Ishikawa (cell line): ENCODE results near the gene RASA2.

Source experiments
- CEBPB ChIP-seq: IDR thresholded peaks from 2 replicates; pipeline ENCODE4 v1.6.1; 2012
- EGR1 ChIP-seq: IDR thresholded peaks from 2 replicates; pipeline ENCODE4 v1.6.1; 2012
- EP300 ChIP-seq: IDR thresholded peaks from 2 replicates; pipeline ENCODE4 v1.6.1; 2012; ENCODE audit warnings: borderline replicate concordance
- FOXM1 ChIP-seq: IDR thresholded peaks from 2 replicates; pipeline ENCODE4 v1.6.1; 2012; ENCODE audit warnings: low read depth, borderline replicate concordance
- NFIC ChIP-seq: IDR thresholded peaks from 2 replicates; pipeline ENCODE4 v1.6.1; 2012
- RAD21 ChIP-seq: IDR thresholded peaks from 2 replicates; pipeline ENCODE4 v1.6.1; 2012; ENCODE audit warnings: low read depth
- TAF1 ChIP-seq: IDR thresholded peaks from 2 replicates; pipeline ENCODE4 v1.6.1; 2012; ENCODE audit warnings: low read depth, mild to moderate bottlenecking
- TCF12 ChIP-seq: IDR thresholded peaks from 2 replicates; pipeline ENCODE4 v1.6.1; 2012; ENCODE audit warnings: low read depth
- TF ChIP-seq, protein P1 (sequence below): IDR thresholded peaks from 2 replicates; pipeline ENCODE4 v1.6.1; 2012
- TF ChIP-seq, protein P2 (sequence below): IDR thresholded peaks from 2 replicates; pipeline ENCODE4 v1.6.1; 2012; ENCODE audit warnings: low read depth, mild to moderate bottlenecking

DNA sequence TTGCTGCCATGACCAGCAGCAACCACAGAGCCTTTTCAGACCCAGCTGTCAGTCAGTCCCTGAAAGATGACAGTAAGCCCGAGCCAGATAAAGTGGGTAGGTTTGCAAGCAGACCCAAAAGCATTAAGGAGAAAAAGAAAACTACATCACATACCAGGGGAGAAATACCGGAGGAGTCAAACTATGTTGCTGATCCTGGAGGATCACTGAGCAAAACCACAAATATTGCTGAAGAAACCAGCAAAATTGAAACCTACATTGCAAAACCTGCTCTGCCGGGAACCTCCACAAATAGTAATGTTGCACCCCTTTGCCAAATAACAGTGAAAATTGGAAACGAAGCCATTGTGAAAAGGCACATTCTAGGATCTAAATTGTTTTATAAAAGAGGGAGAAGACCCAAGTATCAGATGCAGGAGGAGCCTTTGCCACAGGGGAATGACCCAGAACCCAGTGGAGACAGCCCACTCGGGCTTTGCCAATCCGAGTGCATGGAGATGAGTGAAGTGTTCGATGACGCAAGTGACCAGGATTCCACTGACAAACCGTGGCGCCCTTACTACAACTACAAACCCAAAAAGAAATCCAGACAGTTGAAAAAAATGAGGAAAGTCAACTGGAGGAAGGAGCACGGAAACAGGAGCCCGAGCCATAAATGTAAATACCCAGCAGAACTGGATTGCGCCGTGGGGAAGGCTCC, 42.1 kb upstream of the RASA2 start:
- TF ChIP-seq EP300 (no peak), RAD21 (no peak), TAF1 (no peak), TCF12 (no peak), NFIC (no peak), CEBPB (no peak), EGR1 (no peak), FOXM1 (no peak)
- TF ChIP-seq, protein P1, sequence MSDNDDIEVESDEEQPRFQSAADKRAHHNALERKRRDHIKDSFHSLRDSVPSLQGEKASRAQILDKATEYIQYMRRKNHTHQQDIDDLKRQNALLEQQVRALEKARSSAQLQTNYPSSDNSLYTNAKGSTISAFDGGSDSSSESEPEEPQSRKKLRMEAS, result no peak
- TF ChIP-seq, protein P2, sequence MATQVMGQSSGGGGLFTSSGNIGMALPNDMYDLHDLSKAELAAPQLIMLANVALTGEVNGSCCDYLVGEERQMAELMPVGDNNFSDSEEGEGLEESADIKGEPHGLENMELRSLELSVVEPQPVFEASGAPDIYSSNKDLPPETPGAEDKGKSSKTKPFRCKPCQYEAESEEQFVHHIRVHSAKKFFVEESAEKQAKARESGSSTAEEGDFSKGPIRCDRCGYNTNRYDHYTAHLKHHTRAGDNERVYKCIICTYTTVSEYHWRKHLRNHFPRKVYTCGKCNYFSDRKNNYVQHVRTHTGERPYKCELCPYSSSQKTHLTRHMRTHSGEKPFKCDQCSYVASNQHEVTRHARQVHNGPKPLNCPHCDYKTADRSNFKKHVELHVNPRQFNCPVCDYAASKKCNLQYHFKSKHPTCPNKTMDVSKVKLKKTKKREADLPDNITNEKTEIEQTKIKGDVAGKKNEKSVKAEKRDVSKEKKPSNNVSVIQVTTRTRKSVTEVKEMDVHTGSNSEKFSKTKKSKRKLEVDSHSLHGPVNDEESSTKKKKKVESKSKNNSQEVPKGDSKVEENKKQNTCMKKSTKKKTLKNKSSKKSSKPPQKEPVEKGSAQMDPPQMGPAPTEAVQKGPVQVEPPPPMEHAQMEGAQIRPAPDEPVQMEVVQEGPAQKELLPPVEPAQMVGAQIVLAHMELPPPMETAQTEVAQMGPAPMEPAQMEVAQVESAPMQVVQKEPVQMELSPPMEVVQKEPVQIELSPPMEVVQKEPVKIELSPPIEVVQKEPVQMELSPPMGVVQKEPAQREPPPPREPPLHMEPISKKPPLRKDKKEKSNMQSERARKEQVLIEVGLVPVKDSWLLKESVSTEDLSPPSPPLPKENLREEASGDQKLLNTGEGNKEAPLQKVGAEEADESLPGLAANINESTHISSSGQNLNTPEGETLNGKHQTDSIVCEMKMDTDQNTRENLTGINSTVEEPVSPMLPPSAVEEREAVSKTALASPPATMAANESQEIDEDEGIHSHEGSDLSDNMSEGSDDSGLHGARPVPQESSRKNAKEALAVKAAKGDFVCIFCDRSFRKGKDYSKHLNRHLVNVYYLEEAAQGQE, result no peak
